ENCODE data around the gene SH3TC1.

SH3TC1 gene

GRCh38 chr4:8267077-8267476 is 68.0 kb downstream of the SH3TC1 start:
- no peak for DNase-seq

DNA sequence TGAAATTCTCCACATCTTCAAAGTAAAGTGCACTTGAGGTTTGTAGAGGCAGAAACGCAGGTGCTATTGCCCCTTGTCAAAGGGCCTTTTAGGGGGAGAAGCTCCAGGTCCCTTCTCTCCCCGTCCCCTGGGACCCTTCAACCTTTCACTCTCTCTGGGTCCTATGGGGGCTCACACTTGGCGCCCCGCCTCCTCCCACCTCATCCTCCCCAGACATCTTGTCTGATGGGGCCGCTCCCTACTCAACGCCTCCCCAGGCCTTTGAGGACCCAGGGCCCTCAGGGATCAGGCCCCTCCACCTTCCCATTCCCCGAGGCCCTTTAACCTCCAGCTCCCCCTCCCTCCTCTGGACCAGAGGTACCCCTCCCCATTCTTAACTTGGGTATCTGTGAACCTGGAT is 69.1 kb downstream of the SH3TC1 start:
- no peak for DNase-seq

DNA sequence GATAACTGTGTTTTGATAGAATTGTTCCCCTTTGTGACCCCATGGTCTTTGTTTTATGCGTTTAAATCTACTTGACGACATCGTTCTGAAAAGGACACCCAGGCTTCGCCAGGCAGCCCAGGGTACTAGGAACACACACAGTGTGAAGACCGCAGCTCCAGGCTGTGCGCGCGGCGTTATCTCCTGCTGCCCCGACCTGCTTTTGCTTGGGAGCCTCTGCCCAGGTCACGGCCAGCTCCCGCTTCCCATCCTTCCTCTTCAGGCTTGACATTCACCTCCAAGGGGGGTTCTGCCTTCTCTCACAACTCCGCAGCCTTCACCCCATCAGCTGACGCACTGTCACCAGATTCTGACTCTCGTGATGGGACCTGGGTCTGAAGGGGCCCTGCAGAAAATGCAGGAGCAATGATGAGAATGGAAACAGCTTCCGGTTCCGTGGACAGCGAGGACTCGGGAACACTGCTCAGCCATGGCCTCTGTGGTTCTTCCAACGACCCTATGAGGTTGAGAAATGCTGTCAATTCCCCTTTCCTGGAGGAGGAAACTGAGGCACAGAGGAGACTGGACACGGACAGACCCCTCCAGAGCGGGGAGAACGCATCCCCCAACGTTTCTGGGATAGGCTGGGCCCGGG is 69.9 kb downstream of the SH3TC1 start:
- no peak for DNase-seq

GRCh38 chr4:8269535-8270417 is 70.7 kb downstream of the SH3TC1 start, which contains the start of gene HTRA3:
HTRA3 (plus strand) TSS chr4:8269754; CDS start chr4:8269969, 215 bp downstream.
- DNase-seq = no peak

DNA sequence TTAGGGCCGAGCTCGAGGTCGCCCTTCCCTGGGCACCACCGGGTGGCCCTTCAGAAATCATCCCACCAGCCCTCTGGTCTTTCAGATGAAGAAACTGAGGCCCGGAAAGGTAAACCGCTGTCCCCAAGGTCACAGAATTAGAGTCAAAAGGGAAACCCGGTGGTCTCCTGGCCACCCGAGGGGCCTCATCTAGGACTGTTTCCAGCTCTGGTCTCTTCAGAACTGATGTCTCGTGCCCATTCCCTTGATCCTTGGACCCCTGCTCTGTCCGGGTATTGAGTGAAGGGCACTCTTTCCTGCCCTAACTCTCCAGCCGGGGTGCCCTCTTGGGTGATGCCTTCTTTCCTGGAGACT is 71.3 kb downstream of the SH3TC1 start:
- no peak for DNase-seq

GRCh38 chr4:8270912-8271815 is 72.1 kb downstream of the SH3TC1 start:
- no peak for DNase-seq

DNA sequence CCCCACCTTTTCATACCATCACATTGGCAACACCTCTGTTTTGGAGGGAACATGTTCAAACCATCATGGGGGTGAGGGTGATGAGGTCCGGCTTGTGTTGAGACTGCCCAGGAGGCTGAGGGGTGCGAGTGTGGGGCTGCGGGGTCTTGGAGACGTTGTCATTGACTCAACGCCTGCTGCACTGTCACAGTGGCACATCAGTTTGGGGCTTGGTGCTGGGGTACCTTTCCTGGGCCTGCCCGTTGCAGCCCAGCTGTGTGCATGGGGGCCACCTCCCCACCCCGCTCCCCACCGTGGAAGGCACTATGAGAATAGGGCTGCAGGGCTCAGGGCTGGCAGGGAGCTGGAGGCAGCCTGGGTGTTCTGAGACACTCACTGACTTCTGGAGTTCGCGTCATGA is 72.7 kb downstream of the SH3TC1 start:
- DNase-seq = no peak

DNA sequence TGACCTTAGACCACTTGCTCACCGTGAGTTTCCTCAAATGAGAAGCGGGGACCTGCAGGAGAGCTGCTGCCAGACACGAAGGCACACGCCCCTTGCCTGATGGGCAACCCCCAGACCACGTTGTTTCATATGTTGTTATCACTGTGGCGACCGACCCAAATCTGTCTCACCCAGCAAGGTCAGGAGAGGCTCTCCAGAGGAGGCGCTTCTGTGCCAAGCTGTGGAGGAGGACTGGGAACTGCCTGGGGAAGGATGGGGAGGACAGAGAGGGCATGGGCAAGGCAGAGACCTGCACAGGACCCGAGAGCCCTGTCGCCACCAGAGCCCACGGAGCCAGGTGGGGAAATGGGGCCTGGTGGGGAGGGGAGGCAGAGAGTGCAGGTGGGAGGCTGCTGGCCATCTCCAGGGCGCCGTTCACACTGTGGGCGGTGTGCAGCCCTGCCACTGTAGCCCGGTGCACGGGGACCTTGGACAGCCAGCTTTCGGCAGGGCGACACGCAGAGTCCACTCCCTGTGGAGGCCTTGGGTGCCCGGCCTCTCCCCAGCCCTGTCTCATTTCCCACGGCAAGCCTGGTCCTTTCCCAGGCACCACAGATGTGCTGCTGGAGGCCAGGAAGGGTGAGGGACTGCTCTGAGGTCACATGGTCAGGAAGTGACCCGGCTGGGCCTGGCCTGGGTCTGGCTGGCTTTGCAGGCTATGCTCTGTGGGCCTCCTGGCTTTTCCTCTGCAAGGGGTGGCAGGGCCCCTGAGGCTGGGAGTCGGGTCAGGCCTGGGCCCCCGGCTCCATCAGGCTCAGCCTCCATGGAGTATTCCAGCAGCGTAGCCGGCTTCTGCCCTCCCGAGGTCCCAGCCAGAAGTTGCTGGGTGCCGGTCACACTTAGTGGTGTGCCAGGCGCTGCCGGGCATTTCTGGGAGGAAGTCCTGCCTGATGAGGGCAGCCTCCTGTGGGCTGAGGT is 73.7 kb downstream of the SH3TC1 start:
- no peak for DNase-seq

GRCh38 chr4:8273450-8273849 is 74.4 kb downstream of the SH3TC1 start:
- no peak for DNase-seq

DNA sequence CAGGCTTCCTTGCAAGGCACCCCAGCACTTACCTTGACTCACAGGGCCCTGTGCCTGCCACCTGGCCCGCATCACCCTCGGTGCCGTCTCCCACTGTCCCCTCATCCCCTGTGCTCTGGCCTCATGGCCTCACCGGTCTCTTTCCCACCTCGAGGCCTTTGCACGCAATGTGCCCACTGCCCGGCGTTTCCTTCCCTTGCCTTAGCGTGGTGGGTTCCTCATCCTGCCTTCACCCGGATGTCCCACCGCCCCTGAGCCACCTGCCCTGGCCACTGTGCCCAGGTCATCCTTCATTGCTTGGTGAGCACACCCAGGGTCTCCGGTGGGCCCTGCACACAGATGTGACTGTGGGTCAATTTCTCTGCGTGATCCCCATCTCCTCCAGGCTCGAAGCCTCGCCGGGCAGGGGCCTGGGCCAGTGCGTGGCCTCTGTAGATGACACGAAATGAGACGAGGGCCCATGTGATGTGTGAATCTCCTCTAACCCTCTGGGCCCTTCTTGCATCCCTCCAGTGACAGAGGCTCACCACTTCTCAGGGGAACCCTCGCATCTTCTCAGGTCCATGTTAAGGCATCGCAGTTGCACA is 75.1 kb downstream of the SH3TC1 start:
- DNase-seq = no peak

DNA sequence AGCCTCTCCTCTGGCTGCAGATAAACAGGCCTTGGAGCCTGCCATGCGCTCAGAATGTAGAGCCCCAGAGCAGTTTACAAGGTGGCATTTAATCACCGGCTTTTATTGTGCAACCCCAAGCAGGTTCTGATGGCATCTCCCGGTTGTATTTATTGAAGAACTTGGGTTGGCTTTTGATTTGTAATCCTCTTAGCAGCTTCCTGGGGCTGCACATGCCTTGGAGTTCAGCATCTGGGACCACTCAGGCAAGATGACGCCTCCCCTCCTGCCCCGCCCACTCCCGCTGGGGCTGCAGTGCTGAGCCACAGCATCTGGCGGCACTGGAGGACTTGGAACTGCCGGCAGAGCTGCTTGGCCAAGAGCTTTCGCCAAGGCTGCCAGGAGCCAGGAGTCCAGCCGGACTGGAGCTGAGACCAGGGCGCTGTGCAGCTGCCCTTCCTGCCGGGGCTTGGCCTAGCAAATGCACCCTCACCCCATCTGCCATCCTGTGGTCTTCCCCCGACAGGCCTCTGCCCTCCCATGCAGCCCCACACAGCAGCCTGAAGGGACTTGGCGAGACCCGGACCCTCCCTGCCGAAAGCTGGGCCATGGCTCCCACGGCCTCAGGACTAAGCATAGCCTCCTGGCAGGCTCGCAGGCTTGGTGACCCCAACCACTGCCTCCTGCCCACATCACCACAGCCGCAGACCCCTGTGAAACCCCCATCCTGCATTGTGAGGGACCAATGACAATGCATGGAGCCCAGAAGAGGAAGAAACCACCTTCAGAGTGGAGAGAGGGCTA is 75.9 kb downstream of the SH3TC1 start:
- no peak for DNase-seq

- no peak for DNase-seq
Measured at GRCh38 chr4:8275548-8275910, 76.4 kb downstream of the SH3TC1 start.

DNA sequence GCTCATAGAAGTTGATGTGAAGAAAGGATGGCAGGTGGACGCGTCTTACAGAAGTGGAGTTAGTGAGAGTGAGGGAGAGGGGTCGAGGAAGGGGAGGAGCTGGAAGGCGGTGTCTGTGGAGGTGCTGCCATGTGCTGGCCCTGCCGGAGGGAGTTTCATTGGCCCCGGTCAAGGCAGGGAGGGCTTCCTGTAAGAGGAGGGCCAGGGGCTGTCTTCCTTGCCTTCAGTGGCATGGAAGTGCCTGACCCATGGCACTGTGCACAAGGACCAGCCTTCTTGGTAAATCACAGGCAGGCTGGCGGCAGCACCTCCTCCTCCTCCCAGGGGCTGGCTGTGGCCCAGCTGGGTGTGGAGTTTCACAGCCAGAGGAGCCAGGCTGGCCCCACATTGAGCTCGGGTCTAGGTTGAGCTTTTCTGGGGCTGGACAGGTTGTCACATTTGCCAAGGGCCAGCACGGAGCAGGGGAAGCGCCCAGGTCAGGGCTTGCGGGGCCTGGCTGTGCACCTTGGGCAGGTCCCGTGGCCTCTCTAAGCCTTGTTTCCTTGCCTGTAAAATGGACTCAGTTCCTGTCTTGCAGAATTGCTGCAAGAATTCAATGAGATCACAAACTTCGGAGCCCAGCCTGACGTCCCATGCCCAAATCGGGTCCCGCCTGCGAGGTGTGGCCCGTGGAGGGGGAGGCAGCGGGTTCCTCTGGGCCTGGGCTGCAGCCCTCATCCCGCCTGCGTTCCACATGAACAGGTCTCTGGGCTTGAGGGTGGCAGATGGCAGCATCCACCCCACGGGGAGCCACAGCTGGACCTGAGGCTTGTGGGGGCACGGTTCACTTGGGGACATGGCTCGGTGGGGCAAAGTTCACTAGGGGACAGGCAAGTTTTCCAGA is 77.5 kb downstream of the SH3TC1 start:
- DNase-seq = no peak

DNA sequence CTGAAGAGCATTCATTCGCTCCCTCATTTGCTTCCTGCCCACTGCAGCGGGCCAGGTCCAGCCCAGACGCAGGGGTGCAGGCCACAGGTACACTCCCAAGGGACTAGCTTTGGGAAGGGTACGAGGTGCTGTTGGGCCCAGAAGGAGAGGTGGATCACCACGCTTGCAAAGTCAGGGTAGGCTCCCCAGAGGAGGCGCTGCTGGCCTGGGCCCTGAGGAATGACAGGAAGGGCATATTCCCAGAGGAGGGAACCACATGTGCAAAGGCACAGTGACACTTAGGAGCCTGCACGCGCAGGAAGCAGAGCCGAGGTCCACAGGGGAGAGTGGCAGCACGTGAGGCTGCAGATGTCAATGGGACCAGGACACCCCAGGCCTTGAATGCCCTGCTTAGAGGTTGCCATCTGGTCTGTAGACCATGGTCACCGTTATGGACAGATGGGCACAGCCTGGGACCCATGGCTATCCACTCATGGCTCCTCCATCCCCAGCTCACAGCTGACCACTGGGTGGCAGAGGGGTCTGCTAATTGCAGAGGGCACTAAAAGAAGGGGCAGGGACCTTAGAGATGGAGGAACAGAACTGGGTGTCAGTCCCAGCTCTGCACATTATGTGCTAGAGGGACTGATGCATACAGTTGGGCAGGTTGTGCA is 78.4 kb downstream of the SH3TC1 start:
- DNase-seq = no peak

DNA sequence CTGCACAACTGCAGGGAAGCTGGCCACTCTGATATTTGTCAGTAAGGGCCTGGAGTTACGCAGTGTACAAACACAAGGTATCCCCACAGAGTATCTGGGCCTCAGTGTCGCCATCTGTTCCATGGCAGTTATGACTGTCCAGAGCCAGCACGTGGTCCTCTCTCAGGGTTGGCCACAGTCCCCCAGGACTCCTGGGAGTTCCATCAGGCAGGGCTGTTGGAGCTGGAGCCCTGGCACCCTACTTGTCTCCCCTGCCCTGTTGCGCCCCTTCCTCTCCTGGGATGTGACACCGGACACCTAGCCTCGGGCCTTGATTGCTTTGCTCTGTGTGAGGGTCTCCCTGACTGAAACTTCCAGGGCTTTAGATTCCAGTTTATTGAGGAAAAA is 78.9 kb downstream of the SH3TC1 start:
- no peak for DNase-seq

GRCh38 chr4:8278421-8279287 is 79.6 kb downstream of the SH3TC1 start:
- no peak for DNase-seq

- DNase-seq = no peak
Measured at GRCh38 chr4:8279321-8280157, 80.4 kb downstream of the SH3TC1 start.

Measured in stimulated activated CD4-positive, alpha-beta T cell treated with anti-CD3 and anti-CD28 coated beads, Interleukin-4, amount 100 ng/mL, for 4 hours (primary cell).